Keratinocyte (primary cell): ENCODE results near the gene SLC26A8. TPM values are rescaled to one million over a fixed set of nuclear protein-coding genes. Genes with fewer than 3 reads are reported as not detected.

ENCODE experiments used
- DNase-seq: peaks from one replicate; pipeline ENCODE4 v3.0.0-alpha.2; 2011; ENCODE audit warnings: low read depth, missing footprints, low spot score
- FAIRE-seq: peaks from 2 replicates; lab custom pipeline; 2011; peaks lifted over from hg19 to GRCh38; lab: Jason Lieb, UNC
- H2AFZ ChIP-seq: 2 replicates; pipeline ENCODE4 v1.6.0; 2012; ENCODE audit warnings: low read length, control low read depth, inconsistent platforms; ENCODE audit not compliant: control insufficient read depth
- H3K27ac ChIP-seq: 2 replicates; pipeline ENCODE4 v1.5.1; 2011; ENCODE audit warnings: low read length; ENCODE audit not compliant: control insufficient read depth, insufficient read depth
- H3K27me3 ChIP-seq: 3 replicates; pipeline ENCODE4 v1.6.0; 2011; ENCODE audit warnings: low read length; ENCODE audit not compliant: control insufficient read depth, insufficient read depth; ENCODE audit errors: extremely low read depth
- H3K36me3 ChIP-seq, 2 experiments: 2 replicates in 1 of 2; 3 replicates in 1 of 2; pipeline ENCODE4 v1.5.1; 2011; ENCODE audit warnings: low read length in 2 of 2, mild to moderate bottlenecking in 1 of 2; ENCODE audit not compliant: control insufficient read depth in 2 of 2, insufficient read depth in 2 of 2; ENCODE audit errors: extremely low read depth in 1 of 2
- H3K4me1 ChIP-seq: 3 replicates; pipeline ENCODE4 v1.5.1; 2011; ENCODE audit warnings: low read length; ENCODE audit not compliant: control insufficient read depth, insufficient read depth; ENCODE audit errors: extremely low read depth
- H3K4me2 ChIP-seq: 3 replicates; pipeline ENCODE4 v1.6.0; 2011; ENCODE audit warnings: low read depth, low read length; ENCODE audit not compliant: control insufficient read depth, insufficient read depth; ENCODE audit errors: extremely low read depth
- H3K4me3 ChIP-seq, 3 experiments: fragments of 200-600 bp in 1 of 3; sonication (generic) in 1 of 3; 2 replicates in 2 of 3; 3 replicates in 1 of 3; pipeline ENCODE4 v1.5.1; 2011 to 2016; ENCODE audit warnings: low read length in 3 of 3, mild to moderate bottlenecking in 3 of 3, control low read depth in 2 of 3, inconsistent platforms in 1 of 3, low read depth in 1 of 3, mixed read lengths in 1 of 3, mixed run types in 1 of 3, moderate library complexity in 1 of 3; ENCODE audit not compliant: control insufficient read depth in 2 of 3, insufficient read depth in 2 of 3; ENCODE audit errors: extremely low read depth in 1 of 3
- H3K79me2 ChIP-seq: 2 replicates; pipeline ENCODE4 v1.6.0; 2012; ENCODE audit warnings: low read length; ENCODE audit not compliant: control insufficient read depth, insufficient read depth
- H3K9ac ChIP-seq: 3 replicates; pipeline ENCODE4 v1.6.0; 2011; ENCODE audit warnings: low read length; ENCODE audit not compliant: control insufficient read depth, insufficient read depth; ENCODE audit errors: extremely low read depth
- H3K9me1 ChIP-seq: 3 replicates; pipeline ENCODE4 v1.6.0; 2011; ENCODE audit warnings: low read length; ENCODE audit not compliant: control insufficient read depth, insufficient read depth; ENCODE audit errors: extremely low read depth
- H3K9me3 ChIP-seq: 2 replicates; pipeline ENCODE4 v1.5.1; 2012; ENCODE audit warnings: low read depth, low read length; ENCODE audit not compliant: control insufficient read depth
- H4K20me1 ChIP-seq: 3 replicates; pipeline ENCODE4 v1.6.0; 2011; ENCODE audit warnings: low read length; ENCODE audit not compliant: control insufficient read depth, insufficient read depth; ENCODE audit errors: extremely low read depth
- EZH2 ChIP-seq: IDR thresholded peaks from one replicate; pipeline ENCODE4 v1.6.1; 2012; ENCODE audit warnings: inconsistent platforms, mild to moderate bottlenecking, low read length, moderate library complexity
- dilution Hi-C: fragments of 300-500 bp; cut with MboI; formaldehyde crosslinking; loops from one replicate; pipeline ENCODE4 v1.7.0; 2020; ENCODE audit warnings: low sequenced_read_pairs; ENCODE audit not compliant: extremely low pct_ligation_motif_present
- polyA plus RNA-seq, 5 experiments: library from polyadenylated mRNA; depleted of rRNA in 3 of 5; stranded (reverse) in 3 of 5; stranded (forward) in 1 of 5; unstranded in 1 of 5; fragments of >200 nt; gene quantifications; 1 replicate in 1 of 5; 2 replicates in 3 of 5; 3 replicates in 1 of 5; pipeline versions ENCODE4 v1.2.1 to v1.2.3, GENCODE V29; 2011 to 2012; ENCODE audit warnings: missing spikeins in 2 of 5, low read depth in 1 of 5, low replicate concordance in 1 of 5
- TF ChIP-seq, protein P1 (sequence below), 3 experiments: IDR thresholded peaks in 1 of 3; conservative IDR thresholded peaks in 1 of 3; optimal IDR thresholded peaks in 1 of 3; 2 replicates in 2 of 3; 3 replicates in 1 of 3; pipeline versions ENCODE3 to v1.5.1; 2011; ENCODE audit warnings: low read length in 3 of 3, mild to moderate bottlenecking in 3 of 3, moderate library complexity in 2 of 3, control low read depth in 1 of 3, inconsistent platforms in 1 of 3; ENCODE audit not compliant: insufficient read depth in 2 of 3; ENCODE audit errors: extremely low read depth in 1 of 3

Gene SLC26A8
- polyA plus RNA-seq, 1 donor (not counting 4 experiments of a cell fraction or from before 2014, with no cell fraction given) = 0.18 TPM

DNA sequence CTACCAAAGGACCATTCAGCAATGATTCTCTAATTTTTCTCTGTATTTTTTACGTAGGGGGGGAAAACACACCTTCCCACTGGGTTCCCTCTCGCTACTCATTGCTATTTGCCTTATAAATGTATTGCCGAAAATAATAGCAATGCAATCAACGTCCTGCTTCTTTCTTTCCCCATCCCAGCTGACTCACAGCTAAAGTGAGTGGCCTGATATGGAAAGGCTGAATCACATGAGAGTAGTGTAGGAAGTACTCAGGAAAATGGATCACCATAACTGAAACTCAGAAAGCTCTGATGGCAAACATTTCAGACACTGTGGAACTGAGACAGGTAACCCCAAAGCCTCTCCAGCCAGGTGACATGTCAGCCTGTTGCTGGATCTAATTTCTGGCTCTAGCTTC, 54.3 kb downstream of the SLC26A8 start:
- Histone ChIP-seq H3K27ac (no peak overlapping the region), H3K4me3 (no peak overlapping the region), H3K9me3 (no peaks in the 10 kb centered on the region), H2AFZ (no peak overlapping the region), H3K36me3 (no peaks in the 10 kb centered on the region), H3K79me2 (no peaks in the 10 kb centered on the region), H4K20me1 (no peaks in the 10 kb centered on the region), H3K27me3 (no peaks in the 10 kb centered on the region), H3K9me1 (no peaks in the 10 kb centered on the region), H3K9ac (no peak overlapping the region), H3K4me2 (no peak overlapping the region), H3K4me1 (no peaks in the 10 kb centered on the region)
- FAIRE-seq (no peak), DNase-seq (no peak)
- dilution Hi-C loops = no loop called here
- TF ChIP-seq, protein P1, sequence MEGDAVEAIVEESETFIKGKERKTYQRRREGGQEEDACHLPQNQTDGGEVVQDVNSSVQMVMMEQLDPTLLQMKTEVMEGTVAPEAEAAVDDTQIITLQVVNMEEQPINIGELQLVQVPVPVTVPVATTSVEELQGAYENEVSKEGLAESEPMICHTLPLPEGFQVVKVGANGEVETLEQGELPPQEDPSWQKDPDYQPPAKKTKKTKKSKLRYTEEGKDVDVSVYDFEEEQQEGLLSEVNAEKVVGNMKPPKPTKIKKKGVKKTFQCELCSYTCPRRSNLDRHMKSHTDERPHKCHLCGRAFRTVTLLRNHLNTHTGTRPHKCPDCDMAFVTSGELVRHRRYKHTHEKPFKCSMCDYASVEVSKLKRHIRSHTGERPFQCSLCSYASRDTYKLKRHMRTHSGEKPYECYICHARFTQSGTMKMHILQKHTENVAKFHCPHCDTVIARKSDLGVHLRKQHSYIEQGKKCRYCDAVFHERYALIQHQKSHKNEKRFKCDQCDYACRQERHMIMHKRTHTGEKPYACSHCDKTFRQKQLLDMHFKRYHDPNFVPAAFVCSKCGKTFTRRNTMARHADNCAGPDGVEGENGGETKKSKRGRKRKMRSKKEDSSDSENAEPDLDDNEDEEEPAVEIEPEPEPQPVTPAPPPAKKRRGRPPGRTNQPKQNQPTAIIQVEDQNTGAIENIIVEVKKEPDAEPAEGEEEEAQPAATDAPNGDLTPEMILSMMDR (optimal IDR thresholded peaks at IDR 0.05 in 1 of 3, IDR thresholded peaks at IDR 0.05 in 1 of 3, conservative IDR thresholded peaks at IDR 0.05 in 1 of 3; ENCODE audit: extremely low read depth in 1 of 3, insufficient read depth in 2 of 3, low read length in 3 of 3) = no peak
- TF ChIP-seq EZH2 = no peak

DNA sequence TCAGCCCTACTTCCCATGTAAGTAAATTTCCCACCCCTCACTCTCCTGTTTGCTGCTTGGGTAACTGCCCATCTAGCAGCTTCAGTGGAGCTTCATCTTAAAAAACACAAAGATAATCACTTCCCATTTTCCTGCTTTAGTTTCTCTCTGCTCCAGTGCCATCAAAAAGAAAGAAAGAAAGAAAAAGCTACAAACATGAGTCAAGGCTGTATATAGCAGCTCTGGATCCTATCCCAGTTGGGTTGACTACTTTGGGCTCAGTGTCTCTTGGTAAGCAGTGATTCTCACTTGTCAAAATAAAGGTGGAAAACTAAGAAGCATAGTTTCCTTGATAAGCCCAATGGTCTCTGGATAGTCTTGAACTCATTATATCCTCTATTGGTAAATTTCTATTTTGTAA, 54.8 kb downstream of the SLC26A8 start:
- Histone ChIP-seq H3K9ac (no peak overlapping the region), H3K9me3 (no peaks in the 10 kb centered on the region), H2AFZ (no peak overlapping the region), H3K79me2 (no peaks in the 10 kb centered on the region), H3K4me1 (no peaks in the 10 kb centered on the region), H3K4me3 (no peak overlapping the region), H3K4me2 (no peak overlapping the region), H3K27ac (no peak overlapping the region), H3K27me3 (no peaks in the 10 kb centered on the region), H4K20me1 (no peaks in the 10 kb centered on the region), H3K9me1 (no peaks in the 10 kb centered on the region), H3K36me3 (no peaks in the 10 kb centered on the region)
- FAIRE-seq = no peak
- no peak for DNase-seq
- no peak for TF ChIP-seq EZH2
- TF ChIP-seq, protein P1 (optimal IDR thresholded peaks at IDR 0.05 in 1 of 3, IDR thresholded peaks at IDR 0.05 in 1 of 3, conservative IDR thresholded peaks at IDR 0.05 in 1 of 3; ENCODE audit: extremely low read depth in 1 of 3, insufficient read depth in 2 of 3, low read length in 3 of 3) = no peak
- dilution Hi-C loops = no loop called here
